IMR-90 (cell line): ENCODE measurements around the gene EME2. TPM values are rescaled to one million over a fixed set of nuclear protein-coding genes. Genes with fewer than 3 reads are reported as not detected.

ENCODE experiments used
- ATAC-seq: fragments of 200-7000 bp; cut with Tn5 transposase; 2 replicates; pipeline ENCODE4 v1.9.1; 2020; ENCODE audit warnings: low read depth, mild to moderate bottlenecking, moderate library complexity
- BruUV-seq: library from RNA; stranded (reverse); fragments of 400-500 nt; replicated peaks from 2 replicates; lab custom pipeline; 2021; lab: Mats Ljungman, UMichigan
- CTCF ChIA-PET: fragments of 300-600 bp; formaldehyde crosslinking; extraction: SDS; loops from one replicate; lab custom pipeline; 2021; ENCODE audit warnings: antibody characterized with exemption; lab: Yijun Ruan, JAX
- POLR2A ChIA-PET: fragments of 300-600 bp; sonication (Branson Sonifier 250); formaldehyde crosslinking; loops from one replicate; lab custom pipeline; 2022; ENCODE audit warnings: antibody characterized with exemption; ENCODE audit not compliant: unreplicated experiment; lab: Charles Lee
- DNase-seq: peaks from one replicate; pipeline ENCODE4 v3.0.0; 2013
- H2AFZ ChIP-seq: replicated peaks from 2 replicates; pipeline ENCODE3; 2013; ENCODE audit warnings: low read length, mild to moderate bottlenecking; ENCODE audit not compliant: poor library complexity
- H2AK5ac ChIP-seq: 2 replicates; pipeline ENCODE4 v1.6.1; 2013; ENCODE audit warnings: low read depth, low read length, inconsistent platforms
- H2AK9ac ChIP-seq: replicated peaks from 2 replicates; pipeline ENCODE3; 2013; ENCODE audit warnings: mild to moderate bottlenecking, low read depth, low read length, moderate library complexity; ENCODE audit not compliant: poor library complexity
- H2BK120ac ChIP-seq: 2 replicates; pipeline ENCODE4 v1.6.1; 2013; ENCODE audit warnings: low read depth, low read length, inconsistent platforms
- H2BK15ac ChIP-seq: 3 replicates; pipeline ENCODE4 v1.6.1; 2013; ENCODE audit warnings: low read depth, low read length, inconsistent platforms
- H2BK20ac ChIP-seq: 2 replicates; pipeline ENCODE4 v1.6.1; 2013; ENCODE audit warnings: low read depth, mild to moderate bottlenecking, inconsistent platforms, low read length, moderate library complexity
- H2BK5ac ChIP-seq: 2 replicates; pipeline ENCODE4 v1.6.1; 2013; ENCODE audit warnings: mild to moderate bottlenecking, low read depth, low read length, inconsistent platforms; ENCODE audit not compliant: poor library complexity, severe bottlenecking
- H3K14ac ChIP-seq: replicated peaks from 2 replicates; pipeline ENCODE4 v1.6.1; 2013; ENCODE audit warnings: low read depth, low read length, inconsistent platforms
- H3K18ac ChIP-seq: 2 replicates; pipeline ENCODE4 v1.6.1; 2013; ENCODE audit warnings: low read depth, low read length, control low read depth
- H3K23ac ChIP-seq: 2 replicates; pipeline ENCODE4 v1.6.1; 2013; ENCODE audit warnings: low read depth, low read length, inconsistent platforms
- H3K27ac ChIP-seq: 2 replicates; pipeline ENCODE4 v1.5.1; 2013; ENCODE audit warnings: mild to moderate bottlenecking, control low read depth, low read length; ENCODE audit not compliant: insufficient read depth
- H3K27me3 ChIP-seq: 2 replicates; pipeline ENCODE4 v1.6.1; 2013; ENCODE audit warnings: low read length; ENCODE audit not compliant: control insufficient read depth, insufficient read depth
- H3K36me3 ChIP-seq: 2 replicates; pipeline ENCODE4 v1.6.1; 2013; ENCODE audit warnings: low read length, mixed read lengths; ENCODE audit not compliant: control insufficient read depth, insufficient read depth
- H3K4ac ChIP-seq: 2 replicates; pipeline ENCODE4 v1.6.1; 2013; ENCODE audit warnings: low read depth, low read length, inconsistent platforms
- H3K4me1 ChIP-seq: 2 replicates; pipeline ENCODE4 v1.6.1; 2013; ENCODE audit warnings: low read length, mixed read lengths; ENCODE audit not compliant: control insufficient read depth, insufficient read depth
- H3K4me2 ChIP-seq: 2 replicates; pipeline ENCODE4 v1.6.1; 2013; ENCODE audit warnings: low read depth, mild to moderate bottlenecking, control low read depth, low read length, moderate library complexity
- H3K4me3 ChIP-seq: 2 replicates; pipeline ENCODE4 v1.5.1; 2013; ENCODE audit warnings: low read depth, mild to moderate bottlenecking, control low read depth, low read length, moderate library complexity; ENCODE audit not compliant: insufficient read depth
- H3K56ac ChIP-seq: 2 replicates; pipeline ENCODE4 v1.6.1; 2013; ENCODE audit warnings: low read length, inconsistent platforms; ENCODE audit not compliant: insufficient read depth; ENCODE audit errors: extremely low read depth
- H3K79me1 ChIP-seq, 2 experiments: 2 replicates each; pipeline ENCODE4 v1.6.1; 2013; ENCODE audit warnings: low read length in 2 of 2, inconsistent platforms in 1 of 2, low read depth in 1 of 2
- H3K9ac ChIP-seq: 2 replicates; pipeline ENCODE4 v1.6.1; 2013; ENCODE audit warnings: low read depth, low read length, control low read depth
- H3K9me1 ChIP-seq: 2 replicates; pipeline ENCODE4 v1.6.1; 2013; ENCODE audit warnings: low read length, inconsistent platforms; ENCODE audit not compliant: insufficient read depth
- H3K9me3 ChIP-seq: 2 replicates; pipeline ENCODE4 v1.6.1; 2013; ENCODE audit warnings: low read length; ENCODE audit not compliant: control insufficient read depth, insufficient read depth
- H4K20me1 ChIP-seq: 2 replicates; pipeline ENCODE4 v1.6.1; 2013; ENCODE audit warnings: low read length, inconsistent platforms; ENCODE audit not compliant: insufficient read depth
- H4K5ac ChIP-seq: 2 replicates; pipeline ENCODE4 v1.6.1; 2013; ENCODE audit warnings: mild to moderate bottlenecking, low read depth, low read length, control low read depth
- H4K8ac ChIP-seq, 2 experiments: 2 replicates each; pipeline ENCODE4 v1.6.1; 2013; ENCODE audit warnings: low read depth in 2 of 2, low read length in 2 of 2, control low read depth in 1 of 2, inconsistent platforms in 1 of 2
- H4K91ac ChIP-seq: 2 replicates; pipeline ENCODE4 v1.6.1; 2013; ENCODE audit warnings: low read depth, low read length, inconsistent platforms; ENCODE audit not compliant: insufficient read depth
- BHLHE40 ChIP-seq: fragments of 150-350 bp; IDR thresholded peaks from 2 replicates; pipeline ENCODE4 v1.6.1; 2016; ENCODE audit warnings: mild to moderate bottlenecking, low read depth, low read length
- CEBPB ChIP-seq: IDR thresholded peaks from 2 replicates; pipeline ENCODE4 v1.6.1; 2012; ENCODE audit warnings: low read depth, low read length, improper control_type of control experiment
- CHD1 ChIP-seq: IDR thresholded peaks from 2 replicates; pipeline ENCODE4 v1.6.1; 2012; ENCODE audit warnings: low read depth, low read length, improper control_type of control experiment
- ELK1 ChIP-seq: fragments of 150-350 bp; IDR thresholded peaks from 2 replicates; pipeline ENCODE4 v1.6.1; 2016; ENCODE audit warnings: low read depth, mild to moderate bottlenecking, low read length, moderate library complexity, borderline replicate concordance
- FOS ChIP-seq: fragments of 150-350 bp; IDR thresholded peaks from 2 replicates; pipeline ENCODE4 v1.6.1; 2016; ENCODE audit warnings: low read depth, low read length
- MAFK ChIP-seq: IDR thresholded peaks from 2 replicates; pipeline ENCODE4 v1.6.1; 2012; ENCODE audit warnings: low read depth, low read length, improper control_type of control experiment
- MAZ ChIP-seq: IDR thresholded peaks from 2 replicates; pipeline ENCODE4 v1.6.1; 2012; ENCODE audit warnings: low read depth, mild to moderate bottlenecking, low read length, improper control_type of control experiment, moderate library complexity, borderline replicate concordance
- MXI1 ChIP-seq: IDR thresholded peaks from 2 replicates; pipeline ENCODE4 v1.6.1; 2012; ENCODE audit warnings: low read depth, mild to moderate bottlenecking, low read length, moderate library complexity, borderline replicate concordance
- NFE2L2 ChIP-seq: fragments of 150-350 bp; IDR thresholded peaks from 2 replicates; pipeline ENCODE4 v1.6.1; 2016; ENCODE audit warnings: low read depth, mild to moderate bottlenecking, low read length
- POLR2A ChIP-seq: IDR thresholded peaks from 2 replicates; pipeline ENCODE4 v1.6.1; 2012; ENCODE audit warnings: mild to moderate bottlenecking, low read depth, low read length
- RAD21 ChIP-seq: IDR thresholded peaks from 2 replicates; pipeline ENCODE4 v1.6.1; 2012; ENCODE audit warnings: low read length, improper control_type of control experiment
- RCOR1 ChIP-seq: IDR thresholded peaks from 2 replicates; pipeline ENCODE4 v1.6.1; 2012; ENCODE audit warnings: mild to moderate bottlenecking, low read length, improper control_type of control experiment; ENCODE audit not compliant: insufficient replicate concordance
- RFX5 ChIP-seq: IDR thresholded peaks from 2 replicates; pipeline ENCODE4 v1.8.0; 2012; ENCODE audit warnings: low read depth, mild to moderate bottlenecking, low read length, moderate library complexity
- SMC3 ChIP-seq: fragments of 150-350 bp; IDR thresholded peaks from 2 replicates; pipeline ENCODE4 v1.6.1; 2016; ENCODE audit warnings: low read depth, mild to moderate bottlenecking, antibody characterized with exemption, low read length, moderate library complexity
- USF2 ChIP-seq: fragments of 150-350 bp; IDR thresholded peaks from 2 replicates; pipeline ENCODE4 v1.6.1; 2017; ENCODE audit warnings: mild to moderate bottlenecking, antibody characterized with exemption, low read length, low read depth
- WGBS, 2 experiments: methylation state at CpG; one replicate each; pipeline versions ENCODE4 v1.1.5 to v1.1.7; 2013; ENCODE audit warnings: missing lambda C conversion rate in 2 of 2; ENCODE audit not compliant: insufficient read length in 1 of 2; ENCODE audit errors: extremely low coverage in 2 of 2; 5-methylcytosine and 5-hydroxymethylcytosine counted together
- dilution Hi-C: fragments of 300-500 bp; cut with HindIII; formaldehyde crosslinking; loops from one replicate; pipeline ENCODE4 v1.14.3; 2018; ENCODE audit warnings: low sequenced_read_pairs; ENCODE audit not compliant: unreplicated experiment
- in situ Hi-C: fragments of 300-500 bp; cut with MboI; formaldehyde crosslinking; loops from 3 replicates; pipeline ENCODE4 v1.14.3; 2019; ENCODE audit warnings: low sequenced_read_pairs, inconsistent platforms, mixed read lengths
- intact Hi-C: fragments of 100-400 bp; cut with micrococcal nuclease; formaldehyde crosslinking; loops from 2 replicates; pipeline ENCODE4 v1.10.0; 2022
- polyA plus RNA-seq, 3 experiments: library from polyadenylated mRNA; depleted of rRNA; stranded (reverse); fragments of >200 nt; gene quantifications; 2 replicates each; pipeline ENCODE4 v1.2.3, GENCODE V29; 2012; ENCODE audit warnings: low replicate concordance in 1 of 3
- total RNA-seq: library from RNA; depleted of rRNA; stranded (reverse); fragments of >200 nt; gene quantifications from 2 replicates; pipeline ENCODE4 v1.2.3, GENCODE V29; 2012
- TF ChIP-seq, protein P1 (sequence below): conservative IDR thresholded peaks from 2 replicates; pipeline ENCODE4 v1.5.1; 2012; ENCODE audit warnings: mild to moderate bottlenecking, low read depth, low read length, improper control_type of control experiment

The EME2 gene
- total and polyA plus RNA-seq, 2 of the 4 experiments (the other 2 are of a cell fraction): 1.3 to 9.6 TPM

- Histone ChIP-seq H3K4me2 (no peak overlapping the region), H3K14ac (no peak overlapping the region), H2BK15ac (no peak overlapping the region), H3K9me3 (no peaks in the 10 kb centered on the region), H3K4ac (no peak overlapping the region), H3K18ac (no peak overlapping the region), H3K4me3 (no peak overlapping the region), H3K56ac (no peak overlapping the region), H2AK5ac (no peak overlapping the region), H3K27ac (no peak overlapping the region), H2BK120ac (no peak overlapping the region), H4K8ac (no peak overlapping the region), H3K4me1 (no peaks in the 10 kb centered on the region), H4K20me1 (no peaks in the 10 kb centered on the region), H3K36me3 (peaks cover 60% of the 10 kb centered on the region), H4K91ac (no peak overlapping the region), H3K9me1 (no peaks in the 10 kb centered on the region), H2AFZ (no peak overlapping the region), H2BK20ac (no peak overlapping the region), H2AK9ac (no peak overlapping the region), H4K5ac (no peak overlapping the region), H3K9ac (no peak overlapping the region), H3K79me1 (0 out of 4 replicates have a peak, but pooled peaks cover 0 to 4% of the 10 kb centered on the region in 2 experiments), H3K23ac (no peak overlapping the region), H3K27me3 (no peaks in the 10 kb centered on the region), H2BK5ac (no peak overlapping the region)
- ATAC-seq: no peak
- intact Hi-C loops: no loop called here
- CTCF ChIA-PET: no interaction called here
- dilution Hi-C loops: no loop called here
- POLR2A ChIA-PET: no interaction called here
- DNase-seq: no peak
- TF ChIP-seq MXI1: no peak
- no peak for TF ChIP-seq ELK1
- TF ChIP-seq CHD1: no peak
- no peak for TF ChIP-seq RCOR1
- TF ChIP-seq FOS: no peak
- TF ChIP-seq POLR2A: no peak
- no peak for TF ChIP-seq CEBPB
- TF ChIP-seq RFX5: no peak
- no peak for TF ChIP-seq BHLHE40
- no peak for TF ChIP-seq USF2
- no peak for TF ChIP-seq MAZ
- no peak for TF ChIP-seq SMC3
- no peak for TF ChIP-seq RAD21
- TF ChIP-seq, protein P1, sequence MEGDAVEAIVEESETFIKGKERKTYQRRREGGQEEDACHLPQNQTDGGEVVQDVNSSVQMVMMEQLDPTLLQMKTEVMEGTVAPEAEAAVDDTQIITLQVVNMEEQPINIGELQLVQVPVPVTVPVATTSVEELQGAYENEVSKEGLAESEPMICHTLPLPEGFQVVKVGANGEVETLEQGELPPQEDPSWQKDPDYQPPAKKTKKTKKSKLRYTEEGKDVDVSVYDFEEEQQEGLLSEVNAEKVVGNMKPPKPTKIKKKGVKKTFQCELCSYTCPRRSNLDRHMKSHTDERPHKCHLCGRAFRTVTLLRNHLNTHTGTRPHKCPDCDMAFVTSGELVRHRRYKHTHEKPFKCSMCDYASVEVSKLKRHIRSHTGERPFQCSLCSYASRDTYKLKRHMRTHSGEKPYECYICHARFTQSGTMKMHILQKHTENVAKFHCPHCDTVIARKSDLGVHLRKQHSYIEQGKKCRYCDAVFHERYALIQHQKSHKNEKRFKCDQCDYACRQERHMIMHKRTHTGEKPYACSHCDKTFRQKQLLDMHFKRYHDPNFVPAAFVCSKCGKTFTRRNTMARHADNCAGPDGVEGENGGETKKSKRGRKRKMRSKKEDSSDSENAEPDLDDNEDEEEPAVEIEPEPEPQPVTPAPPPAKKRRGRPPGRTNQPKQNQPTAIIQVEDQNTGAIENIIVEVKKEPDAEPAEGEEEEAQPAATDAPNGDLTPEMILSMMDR: no peak
- no peak for TF ChIP-seq NFE2L2
- no peak for TF ChIP-seq MAFK
- 90% methylated on average over 9 of the region's 18 CpGs; no CpG with 5 or more reads in 1 of the 2 experiments for WGBS, 2 experiments
- BruUV-seq: no TSS peak
- in situ Hi-C loops: no loop called here
Observed at GRCh38 chr16:1758923-1759322, 13.7 kb upstream of the EME2 start.
